Endothelial cell of umbilical vein (primary cell): Measurements from ENCODE around the gene ATP13A5. TPM values are rescaled to one million over a fixed set of nuclear protein-coding genes. Genes with fewer than 3 reads are reported as not detected.

Experiments used
- BruUV-seq: library from RNA; stranded (reverse); fragments of 400-500 nt; replicated peaks from 2 replicates; lab custom pipeline; 2021; lab: Mats Ljungman, UMichigan
- CTCF ChIA-PET: fragments of 300-600, 350-600 bp; sonication (Branson Sonifier 250); formaldehyde crosslinking; loops from one replicate; lab custom pipeline; 2021; ENCODE audit warnings: antibody characterized with exemption, inconsistent platforms; lab: Charles Lee
- POLR2A ChIA-PET: fragments of 300-600, 350-600 bp; sonication (Branson Sonifier 250); formaldehyde crosslinking; loops from one replicate; lab custom pipeline; 2021; ENCODE audit warnings: antibody characterized with exemption, inconsistent platforms; lab: Charles Lee
- DNase-seq: peaks from one replicate; pipeline ENCODE4 v3.0.0-alpha.2; 2011; ENCODE audit warnings: low read depth, low spot score
- FAIRE-seq: peaks from 2 replicates; lab custom pipeline; 2011; peaks lifted over from hg19 to GRCh38; lab: Jason Lieb, UNC
- H2AFZ ChIP-seq: 2 replicates; pipeline ENCODE4 v1.6.0; 2012; ENCODE audit warnings: low read depth, low read length, control low read depth, inconsistent platforms
- H3K27ac ChIP-seq: 2 replicates; pipeline ENCODE4 v1.5.1; 2011; ENCODE audit warnings: low read depth, mild to moderate bottlenecking, control low read depth, low read length, moderate library complexity; ENCODE audit not compliant: insufficient read depth
- H3K27me3 ChIP-seq, 2 experiments: 2 replicates each; pipeline versions ENCODE4 v1.6.0 to v1.6.1; 2011; ENCODE audit warnings: low read length in 2 of 2, mixed read lengths in 1 of 2; ENCODE audit not compliant: control insufficient read depth in 2 of 2, insufficient read depth in 2 of 2
- H3K36me3 ChIP-seq, 2 experiments: 2 replicates in 1 of 2; 3 replicates in 1 of 2; pipeline ENCODE4 v1.5.1; 2011; ENCODE audit warnings: low read length in 2 of 2, mild to moderate bottlenecking in 1 of 2, moderate library complexity in 1 of 2; ENCODE audit not compliant: control insufficient read depth in 2 of 2, insufficient read depth in 2 of 2; ENCODE audit errors: extremely low read depth in 1 of 2
- H3K4me1 ChIP-seq: 3 replicates; pipeline ENCODE4 v1.5.1; 2011; ENCODE audit warnings: mild to moderate bottlenecking, low read length; ENCODE audit not compliant: control insufficient read depth, insufficient read depth; ENCODE audit errors: extremely low read depth
- H3K4me2 ChIP-seq: 2 replicates; pipeline ENCODE4 v1.6.1; 2011; ENCODE audit warnings: low read length, control low read depth, mixed read lengths; ENCODE audit not compliant: insufficient read depth
- H3K4me3 ChIP-seq, 3 experiments: fragments of 200-600 bp in 1 of 3; sonication (generic), shearing (Covaris generic) in 1 of 3; replicated peaks in 1 of 3; 2 replicates each; pipeline ENCODE4 v1.5.1; 2011 to 2016; ENCODE audit warnings: control low read depth in 3 of 3, low read length in 3 of 3, mild to moderate bottlenecking in 2 of 3, inconsistent platforms in 1 of 3, low read depth in 1 of 3, moderate library complexity in 1 of 3; ENCODE audit not compliant: insufficient read depth in 1 of 3
- H3K79me2 ChIP-seq: 2 replicates; pipeline ENCODE4 v1.6.0; 2012; ENCODE audit warnings: low read length, inconsistent platforms; ENCODE audit not compliant: control insufficient read depth, insufficient read depth
- H3K9ac ChIP-seq: replicated peaks from 2 replicates; pipeline ENCODE3; 2011; ENCODE audit warnings: low read length, control low read depth; ENCODE audit not compliant: insufficient read depth; ENCODE audit errors: extremely low read depth
- H3K9me1 ChIP-seq: replicated peaks from 3 replicates; pipeline ENCODE4 v1.6.0; 2011; ENCODE audit warnings: mild to moderate bottlenecking, low read length; ENCODE audit not compliant: control insufficient read depth, insufficient read depth; ENCODE audit errors: extremely low read depth
- H3K9me3 ChIP-seq: replicated peaks from 2 replicates; pipeline ENCODE4 v1.5.1; 2012; ENCODE audit warnings: low read length, inconsistent platforms; ENCODE audit not compliant: control insufficient read depth, insufficient read depth
- H4K20me1 ChIP-seq: replicated peaks from 2 replicates; pipeline ENCODE3; 2011; ENCODE audit warnings: mild to moderate bottlenecking, low read length; ENCODE audit not compliant: control insufficient read depth, insufficient read depth; ENCODE audit errors: extremely low read depth
- CTCF ChIP-seq, 2 donors: IDR thresholded peaks; 1 replicate in 1 of 2; 2 replicates in 1 of 2; pipeline ENCODE4 v1.5.1; 2011; ENCODE audit warnings: low read length in 2 of 2, mild to moderate bottlenecking in 2 of 2, moderate library complexity in 2 of 2, control low read depth in 1 of 2, inconsistent platforms in 1 of 2, low read depth in 1 of 2; ENCODE audit not compliant: insufficient read depth in 1 of 2; ENCODE audit errors: extremely low read depth in 1 of 2
- EZH2 ChIP-seq: IDR thresholded peaks from 2 replicates; pipeline ENCODE4 v1.6.1; 2012; ENCODE audit warnings: borderline replicate concordance, low read depth, mild to moderate bottlenecking, moderate library complexity, low read length, inconsistent platforms; ENCODE audit not compliant: severe bottlenecking
- FOS ChIP-seq: IDR thresholded peaks from 2 replicates; pipeline ENCODE4 v1.6.1; 2011; ENCODE audit warnings: mild to moderate bottlenecking, low read length, moderate library complexity, borderline replicate concordance; ENCODE audit not compliant: insufficient read depth
- GATA2 ChIP-seq: IDR thresholded peaks from 2 replicates; pipeline ENCODE4 v1.7.0; 2011; ENCODE audit warnings: low read depth, mild to moderate bottlenecking, moderate library complexity, mixed read lengths, low read length; ENCODE audit not compliant: insufficient read length, insufficient read depth
- JUN ChIP-seq: IDR thresholded peaks from 2 replicates; pipeline ENCODE4 v1.6.1; 2011; ENCODE audit warnings: borderline replicate concordance, low read depth; ENCODE audit not compliant: insufficient read length, insufficient read depth
- MAX ChIP-seq: IDR thresholded peaks from 2 replicates; pipeline ENCODE4 v1.6.1; 2011; ENCODE audit not compliant: insufficient read depth, insufficient read length
- MYC ChIP-seq: IDR thresholded peaks from one replicate; pipeline ENCODE4 v1.6.1; 2011; ENCODE audit warnings: mild to moderate bottlenecking, low read depth, low read length
- POLR2A ChIP-seq: IDR thresholded peaks from 2 replicates; pipeline ENCODE4 v1.6.1; 2012; ENCODE audit warnings: low read depth, mild to moderate bottlenecking, control low read depth, low read length
- POLR2AphosphoS5 ChIP-seq: IDR thresholded peaks from 2 replicates; pipeline ENCODE4 v1.6.1; 2012; ENCODE audit warnings: low read depth, mild to moderate bottlenecking, control low read depth, low read length, moderate library complexity; ENCODE audit not compliant: insufficient read depth
- dilution Hi-C: fragments of 300-500 bp; cut with MboI; formaldehyde crosslinking; loops from one replicate; pipeline ENCODE4 v1.15.0; 2019; ENCODE audit warnings: low sequenced_read_pairs; ENCODE audit not compliant: extremely low pct_ligation_motif_present
- intact Hi-C: fragments of 100-400 bp; cut with micrococcal nuclease; formaldehyde crosslinking; loops from one replicate; pipeline ENCODE4 v1.10.0; 2022
- polyA plus RNA-seq, 4 experiments: library from polyadenylated mRNA; depleted of rRNA in 3 of 4; stranded (reverse) in 3 of 4; unstranded in 1 of 4; fragments of >200 nt; gene quantifications; 2 replicates each; pipeline versions ENCODE4 v1.2.1 to v1.2.3, GENCODE V29; 2011 to 2012; ENCODE audit warnings: missing spikeins in 1 of 4
- total RNA-seq: library from RNA; stranded (reverse); gene quantifications from 2 replicates; pipeline ENCODE4 v1.2.3, GENCODE V29; 2021

Gene ATP13A5
- total and polyA plus RNA-seq, 2 donors (not counting 3 experiments of a cell fraction or from before 2014, with no cell fraction given), result not detected

- no peaks in the 10 kb centered on the region for H3K36me3 ChIP-seq
- no peak overlapping the region for H3K4me3 ChIP-seq
- no peaks in the 10 kb centered on the region for H3K79me2 ChIP-seq
- no peak overlapping the region for H3K27ac ChIP-seq
- intact Hi-C loops (no loop called here), dilution Hi-C loops (no loop called here)
- no peak for TF ChIP-seq GATA2
- no peak for TF ChIP-seq EZH2
- no peak for TF ChIP-seq JUN
- TF ChIP-seq CTCF (IDR thresholded peaks at IDR 0.05; ENCODE audit: extremely low read depth in 1 of 2, insufficient read depth in 1 of 2, low read depth in 1 of 2, low read length in 2 of 2), result no peak
- TF ChIP-seq MYC, result no peak
- TF ChIP-seq POLR2AphosphoS5, result no peak
- no peak for TF ChIP-seq FOS
- no peak for TF ChIP-seq MAX
- no peak for TF ChIP-seq POLR2A
- BruUV-seq, result no TSS peak
- H3K9me3 ChIP-seq, result no peaks in the 10 kb centered on the region
- H3K4me1 ChIP-seq, result no peaks in the 10 kb centered on the region
- ChIA-PET CTCF (no interaction called here), POLR2A (no interaction called here)
- no peaks in the 10 kb centered on the region for H3K9me1 ChIP-seq
- no peaks in the 10 kb centered on the region for H3K27me3 ChIP-seq
- no peaks in the 10 kb centered on the region for H4K20me1 ChIP-seq
- H3K4me2 ChIP-seq, result no peak overlapping the region
- no peak overlapping the region for H2AFZ ChIP-seq
- DNase-seq (no peak), FAIRE-seq (no peak)
- H3K9ac ChIP-seq, result no peak overlapping the region
Measured at GRCh38 chr3:193372783-193373182, 5.8 kb downstream of the ATP13A5 start.
